ENCODE measurements around the gene SMARCA2.

DNA sequence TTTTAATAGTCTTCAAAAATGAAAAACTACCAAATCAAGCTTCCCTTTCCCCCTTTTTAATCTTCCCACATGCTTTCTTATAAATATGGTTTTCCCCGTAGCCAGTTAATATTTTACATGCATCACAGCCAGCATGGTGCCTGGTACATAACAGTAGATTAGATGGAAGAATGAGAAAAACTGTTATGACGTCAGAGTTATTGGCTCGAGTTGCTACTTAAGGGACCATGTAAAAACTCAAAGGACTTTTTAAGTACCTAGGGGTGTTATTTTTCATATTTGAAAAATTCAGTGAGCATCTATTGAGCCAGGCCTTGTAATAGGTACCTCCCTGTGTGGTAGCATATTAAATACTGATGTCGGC is 176.4 kb downstream of the SMARCA2 start:
- TF ChIP-seq POLR2AphosphoS5 (IDR thresholded peaks at IDR 0.05; ENCODE audit: low read depth, low read length): no peak
- no peak for TF ChIP-seq TAF1 (IDR thresholded peaks at IDR 0.05; ENCODE audit: borderline replicate concordance, insufficient read depth, low read length)
- TF ChIP-seq FOXP2 (optimal IDR thresholded peaks at IDR 0.05; ENCODE audit: borderline replicate concordance, extremely low read depth, extremely low read length, insufficient read depth): no peak
- no peak for TF ChIP-seq SIN3A (IDR thresholded peaks at IDR 0.05; ENCODE audit: borderline replicate concordance, insufficient read depth, low read length)
